Breast epithelium (tissue), 3 donors: Measurements from ENCODE around the gene SEMA6C.

Source experiments
- POLR2AphosphoS5 ChIP-seq, 3 donors: sonication (generic); formaldehyde crosslinking; IDR thresholded peaks; one replicate each; pipeline ENCODE4 v1.6.1; 2017; ENCODE audit warnings: antibody characterized with exemption in 3 of 3
- TF ChIP-seq, protein P1 (sequence below), 3 donors: fragments of 450-650 bp; IDR thresholded peaks; one replicate each; pipeline ENCODE4 v1.5.1; 2016 to 2017; ENCODE audit warnings: antibody characterized with exemption in 3 of 3, mild to moderate bottlenecking in 3 of 3, moderate library complexity in 3 of 3

DNA sequence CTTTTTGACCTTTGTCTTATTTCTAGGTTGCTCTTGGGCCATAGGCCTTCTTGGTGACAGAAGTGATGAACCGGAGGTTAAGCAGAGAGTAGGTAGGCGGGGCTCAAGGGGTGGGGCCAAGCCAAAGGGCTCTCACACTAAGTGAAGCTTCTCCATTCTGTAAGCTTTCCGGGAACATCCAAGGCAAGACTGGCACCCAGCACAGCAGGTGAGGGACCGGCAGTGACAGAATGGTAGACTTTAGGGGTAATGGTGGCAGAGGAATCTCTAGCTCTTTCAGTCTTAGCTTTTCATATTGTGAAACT is 10.0 kb upstream of the SEMA6C start, which contains the start of gene TNFAIP8L2:
- TF ChIP-seq, protein P1, sequence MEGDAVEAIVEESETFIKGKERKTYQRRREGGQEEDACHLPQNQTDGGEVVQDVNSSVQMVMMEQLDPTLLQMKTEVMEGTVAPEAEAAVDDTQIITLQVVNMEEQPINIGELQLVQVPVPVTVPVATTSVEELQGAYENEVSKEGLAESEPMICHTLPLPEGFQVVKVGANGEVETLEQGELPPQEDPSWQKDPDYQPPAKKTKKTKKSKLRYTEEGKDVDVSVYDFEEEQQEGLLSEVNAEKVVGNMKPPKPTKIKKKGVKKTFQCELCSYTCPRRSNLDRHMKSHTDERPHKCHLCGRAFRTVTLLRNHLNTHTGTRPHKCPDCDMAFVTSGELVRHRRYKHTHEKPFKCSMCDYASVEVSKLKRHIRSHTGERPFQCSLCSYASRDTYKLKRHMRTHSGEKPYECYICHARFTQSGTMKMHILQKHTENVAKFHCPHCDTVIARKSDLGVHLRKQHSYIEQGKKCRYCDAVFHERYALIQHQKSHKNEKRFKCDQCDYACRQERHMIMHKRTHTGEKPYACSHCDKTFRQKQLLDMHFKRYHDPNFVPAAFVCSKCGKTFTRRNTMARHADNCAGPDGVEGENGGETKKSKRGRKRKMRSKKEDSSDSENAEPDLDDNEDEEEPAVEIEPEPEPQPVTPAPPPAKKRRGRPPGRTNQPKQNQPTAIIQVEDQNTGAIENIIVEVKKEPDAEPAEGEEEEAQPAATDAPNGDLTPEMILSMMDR (IDR thresholded peaks at IDR 0.05), result no peak
- no peak for TF ChIP-seq POLR2AphosphoS5 (IDR thresholded peaks at IDR 0.05)
